GM12801 (cell line): Measurements from ENCODE around the gene CSNK2A2.

Source experiments
- TF ChIP-seq, protein P1 (sequence below): IDR thresholded peaks from one replicate; pipeline ENCODE4 v1.5.1; 2011; ENCODE audit warnings: control low read depth; ENCODE audit not compliant: insufficient read length; ENCODE audit errors: extremely low read depth

The CSNK2A2 gene

DNA sequence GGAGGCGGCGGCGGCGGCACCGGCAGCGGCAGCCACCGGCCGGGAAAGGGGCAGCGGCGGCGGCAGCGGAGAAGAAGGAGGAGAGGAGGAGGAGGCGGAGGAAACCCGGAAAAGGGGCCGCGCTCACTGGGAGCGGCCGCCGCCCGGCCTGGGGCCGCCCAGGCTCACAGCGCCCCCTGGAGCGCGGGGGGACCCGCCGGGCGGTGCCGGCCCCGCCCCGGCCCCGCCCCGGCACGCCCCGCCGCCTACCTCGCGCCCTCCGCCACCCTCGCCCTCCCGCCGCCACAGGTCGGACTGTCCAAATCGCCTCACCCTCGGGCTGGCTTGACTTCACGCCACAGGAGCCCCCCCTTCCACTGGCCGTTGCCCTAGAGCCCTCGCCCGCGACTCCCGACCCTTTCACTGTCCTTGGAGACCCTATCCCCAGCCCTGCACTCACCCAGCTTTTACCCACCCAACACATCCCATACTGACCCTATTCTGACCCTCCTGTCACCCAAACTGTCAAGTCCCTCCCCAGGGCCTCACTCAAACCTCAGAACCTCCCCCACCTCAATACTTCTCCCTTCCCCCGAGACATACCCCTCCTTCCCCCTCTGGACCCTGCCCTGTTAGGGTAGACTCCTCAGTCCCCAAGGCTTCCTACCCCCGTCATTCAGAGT, at the start of gene CSNK2A2:
Gene CSNK2A2 (minus strand): TSS at position 85 of the 662 bp plus-strand sequence. CDS start 370 bp downstream, outside the sequence.
- TF ChIP-seq, protein P1, sequence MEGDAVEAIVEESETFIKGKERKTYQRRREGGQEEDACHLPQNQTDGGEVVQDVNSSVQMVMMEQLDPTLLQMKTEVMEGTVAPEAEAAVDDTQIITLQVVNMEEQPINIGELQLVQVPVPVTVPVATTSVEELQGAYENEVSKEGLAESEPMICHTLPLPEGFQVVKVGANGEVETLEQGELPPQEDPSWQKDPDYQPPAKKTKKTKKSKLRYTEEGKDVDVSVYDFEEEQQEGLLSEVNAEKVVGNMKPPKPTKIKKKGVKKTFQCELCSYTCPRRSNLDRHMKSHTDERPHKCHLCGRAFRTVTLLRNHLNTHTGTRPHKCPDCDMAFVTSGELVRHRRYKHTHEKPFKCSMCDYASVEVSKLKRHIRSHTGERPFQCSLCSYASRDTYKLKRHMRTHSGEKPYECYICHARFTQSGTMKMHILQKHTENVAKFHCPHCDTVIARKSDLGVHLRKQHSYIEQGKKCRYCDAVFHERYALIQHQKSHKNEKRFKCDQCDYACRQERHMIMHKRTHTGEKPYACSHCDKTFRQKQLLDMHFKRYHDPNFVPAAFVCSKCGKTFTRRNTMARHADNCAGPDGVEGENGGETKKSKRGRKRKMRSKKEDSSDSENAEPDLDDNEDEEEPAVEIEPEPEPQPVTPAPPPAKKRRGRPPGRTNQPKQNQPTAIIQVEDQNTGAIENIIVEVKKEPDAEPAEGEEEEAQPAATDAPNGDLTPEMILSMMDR: no peak

DNA sequence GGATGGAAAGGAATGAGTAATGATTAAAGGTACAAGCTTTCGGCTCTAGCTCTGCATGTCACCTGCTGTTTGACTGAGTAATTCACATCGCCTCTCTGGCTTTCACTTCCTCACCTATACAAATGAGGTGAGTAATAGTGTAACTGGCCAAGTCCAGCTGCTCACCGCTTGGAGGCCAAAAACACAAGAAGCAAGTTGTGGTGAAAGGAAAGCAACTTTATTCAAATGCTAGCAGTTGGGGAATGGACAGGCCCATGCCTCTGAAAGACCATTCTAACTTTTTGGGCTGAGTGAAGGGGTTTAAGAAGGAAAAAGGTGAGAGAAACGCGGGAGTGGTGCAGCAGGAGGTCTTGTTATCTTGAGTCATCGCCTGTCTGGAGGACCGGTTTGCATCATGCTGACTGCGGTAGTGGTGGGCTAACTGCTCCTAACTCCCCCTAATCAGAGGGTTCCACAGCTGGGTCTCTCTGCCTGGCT, 45.7 kb upstream of the CSNK2A2 start:
- TF ChIP-seq, protein P1: no peak

DNA sequence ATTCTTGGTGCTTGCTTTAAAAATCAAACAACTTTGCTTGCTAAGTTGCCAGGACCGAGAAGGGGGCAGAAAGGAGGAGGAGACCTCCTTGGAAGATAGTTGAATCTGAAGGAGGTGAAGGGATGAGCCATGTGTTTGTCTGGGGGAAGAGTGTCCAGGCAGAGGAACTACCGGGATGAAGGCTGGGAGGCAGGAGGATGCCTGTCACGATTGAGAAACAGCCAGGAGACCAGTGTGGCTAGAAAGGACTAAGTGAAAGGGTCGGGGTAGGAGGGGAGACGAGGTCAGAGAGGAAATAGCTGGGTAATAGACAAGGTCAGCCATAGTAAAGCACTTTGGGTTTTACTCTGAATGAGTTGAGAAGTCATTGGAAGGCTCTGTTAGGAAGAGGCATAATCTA, 38.9 kb upstream of the CSNK2A2 start:
- TF ChIP-seq, protein P1: no peak

DNA sequence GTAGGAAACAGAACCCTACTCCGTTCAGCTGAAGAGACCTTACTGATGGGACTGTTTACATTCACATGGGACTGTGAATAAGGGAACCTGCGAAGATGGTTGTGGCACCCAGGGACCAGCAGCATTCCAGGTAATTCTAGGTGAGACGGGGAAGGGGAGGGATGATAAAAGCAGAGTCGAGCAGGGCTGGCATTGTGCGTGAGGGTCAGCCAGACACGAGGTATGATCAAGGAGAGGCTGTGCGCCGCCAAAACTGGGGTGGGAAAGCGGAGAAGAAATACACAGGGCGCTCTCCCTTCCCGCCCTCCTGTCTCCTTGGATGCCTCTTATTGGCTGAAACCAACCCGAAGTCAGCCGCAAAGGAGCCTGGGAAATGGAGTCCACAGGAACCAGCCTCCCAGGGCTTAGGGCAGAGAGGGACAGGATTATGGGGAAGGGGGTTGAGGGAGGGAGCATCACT, 38.4 kb upstream of the CSNK2A2 start:
- TF ChIP-seq, protein P1: no peak

DNA sequence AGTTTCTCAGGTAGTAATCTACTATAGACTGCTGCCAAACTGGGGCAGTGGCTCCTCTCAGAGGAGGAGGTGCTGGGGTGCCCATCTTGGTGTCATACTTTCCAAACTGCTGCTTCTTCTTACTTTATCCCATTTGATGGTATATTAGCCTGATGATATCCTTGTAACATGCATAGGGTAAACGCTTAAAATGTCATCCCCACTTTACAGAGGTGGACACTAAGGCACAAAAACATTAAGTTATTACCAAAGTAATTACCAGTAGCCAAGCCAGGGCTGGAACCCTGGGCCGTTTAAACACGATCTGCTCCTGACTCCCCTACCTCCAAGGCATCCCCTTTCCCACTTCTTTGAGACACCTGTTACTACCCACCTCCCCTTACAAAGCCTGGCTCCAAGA, 37.8 kb upstream of the CSNK2A2 start:
- TF ChIP-seq, protein P1: no peak

DNA sequence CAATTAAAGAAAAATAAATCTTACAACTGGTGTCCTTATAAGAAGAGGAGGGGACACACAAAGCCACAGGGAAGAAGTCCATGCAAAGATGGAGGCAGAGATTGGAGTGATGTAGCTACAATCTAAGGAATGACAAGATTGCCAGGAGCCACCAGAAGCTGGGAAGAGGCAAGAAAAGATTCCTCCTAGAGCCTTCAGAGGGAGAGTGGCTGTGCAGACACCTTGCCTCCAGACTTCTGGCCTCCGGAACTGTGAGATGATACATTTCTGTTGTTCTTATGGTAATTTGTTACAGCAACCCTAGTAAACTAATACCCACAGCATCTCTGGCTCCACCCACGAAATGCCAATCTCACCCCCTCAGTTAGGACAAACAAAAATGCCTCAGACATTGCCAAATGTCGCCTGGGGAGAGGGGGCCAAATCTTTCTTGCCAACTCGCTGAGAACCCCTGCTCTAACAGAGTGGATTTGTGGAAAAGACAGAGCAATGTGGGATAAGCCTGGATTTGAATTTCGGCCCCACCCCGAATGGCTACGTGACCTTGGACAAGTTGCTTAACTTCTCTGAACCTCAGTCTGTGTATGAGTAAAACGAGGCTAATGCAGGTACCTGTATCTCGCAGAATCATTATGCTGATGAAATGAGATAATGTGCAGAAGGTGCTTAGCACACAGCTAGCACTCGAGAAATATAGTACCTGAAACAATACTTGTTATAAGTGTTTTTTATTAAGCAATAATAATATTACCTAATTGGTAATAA, 37.1 kb upstream of the CSNK2A2 start:
- TF ChIP-seq, protein P1: no peak

DNA sequence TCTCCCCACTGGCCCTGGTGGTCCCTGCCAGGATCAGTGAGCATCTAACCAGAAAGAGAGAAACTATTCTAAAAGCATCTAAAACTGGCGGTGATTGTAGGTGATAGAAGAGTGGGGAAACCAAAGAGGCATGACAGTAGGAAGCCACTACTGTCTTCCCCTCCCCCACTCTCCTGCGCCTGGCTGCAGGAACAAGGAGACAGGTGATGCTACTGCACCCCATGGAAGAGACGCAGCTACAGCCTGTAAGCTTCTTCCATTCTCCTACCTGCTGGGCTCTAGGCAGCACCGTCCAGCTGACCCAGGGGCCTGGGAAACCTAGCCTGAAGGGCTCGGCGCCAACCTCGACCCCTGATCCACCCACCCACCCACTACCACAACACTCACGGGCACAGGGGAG, 32.4 kb upstream of the CSNK2A2 start:
- TF ChIP-seq, protein P1: no peak
